NCI-H1048 (cell line): ENCODE data around the gene MT3.
"Not testable (repeated sequence)": the region's sequence is repeated elsewhere in the genome, so short reads cannot be mapped to it uniquely, and the experiment has no call there.

Source experiments
- DNase-seq: peaks from one replicate; lab custom pipeline; 2025; lab: John Stamatoyannopoulos, UW

The MT3 gene

DNA sequence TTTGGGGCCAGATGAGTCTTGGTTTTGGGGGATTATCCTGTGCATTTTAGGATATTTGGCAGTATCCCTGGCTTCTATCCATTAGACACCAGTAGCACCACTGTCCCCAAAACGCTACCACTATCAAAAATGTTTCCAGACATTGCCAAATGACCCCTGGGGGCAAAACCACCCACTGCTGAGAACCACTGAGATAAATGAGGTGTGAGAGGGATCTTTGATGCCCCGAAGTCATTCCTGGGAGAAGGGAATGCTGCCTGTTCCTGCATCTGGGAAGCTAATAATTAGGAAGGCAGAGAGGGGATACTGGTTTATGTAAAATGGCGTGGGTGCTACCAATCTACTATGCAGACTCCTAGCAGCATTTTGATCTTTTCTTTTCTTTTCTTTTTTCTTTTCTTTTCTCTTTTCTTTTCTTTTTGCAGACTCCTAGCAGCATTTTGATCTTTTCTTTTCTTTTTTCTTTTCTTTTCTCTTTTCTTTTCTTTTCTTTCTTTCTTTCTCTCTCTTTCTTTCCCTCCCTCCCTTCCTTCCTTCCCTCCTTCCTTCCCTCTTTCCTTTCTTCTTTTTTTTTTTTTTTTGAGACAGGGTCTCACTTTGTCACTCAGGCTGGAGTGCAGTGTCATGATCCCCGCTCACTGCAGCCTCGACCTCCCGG lies 8.8 kb upstream of the MT3 start:
- no peak for DNase-seq

DNA sequence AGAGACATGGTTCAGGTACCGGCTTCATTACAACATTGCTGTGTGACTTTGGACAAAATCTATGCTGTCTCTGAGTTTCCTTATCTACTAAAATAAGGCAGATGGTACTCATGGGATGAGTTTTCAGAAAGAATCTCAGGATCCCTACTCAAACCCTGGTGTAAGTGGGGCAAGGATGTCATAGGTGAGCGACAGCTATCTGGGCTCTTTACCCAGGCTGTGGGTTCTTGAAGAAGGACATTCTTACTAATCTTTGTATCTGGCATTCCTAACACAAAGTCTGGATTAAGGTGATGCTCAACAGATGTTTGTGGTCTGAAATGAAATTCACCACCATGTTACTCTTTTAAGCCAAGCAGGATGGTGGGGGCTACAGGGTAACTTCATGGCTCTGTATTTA lies 6.4 kb upstream of the MT3 start:
- not testable (repeated sequence) for DNase-seq

DNA sequence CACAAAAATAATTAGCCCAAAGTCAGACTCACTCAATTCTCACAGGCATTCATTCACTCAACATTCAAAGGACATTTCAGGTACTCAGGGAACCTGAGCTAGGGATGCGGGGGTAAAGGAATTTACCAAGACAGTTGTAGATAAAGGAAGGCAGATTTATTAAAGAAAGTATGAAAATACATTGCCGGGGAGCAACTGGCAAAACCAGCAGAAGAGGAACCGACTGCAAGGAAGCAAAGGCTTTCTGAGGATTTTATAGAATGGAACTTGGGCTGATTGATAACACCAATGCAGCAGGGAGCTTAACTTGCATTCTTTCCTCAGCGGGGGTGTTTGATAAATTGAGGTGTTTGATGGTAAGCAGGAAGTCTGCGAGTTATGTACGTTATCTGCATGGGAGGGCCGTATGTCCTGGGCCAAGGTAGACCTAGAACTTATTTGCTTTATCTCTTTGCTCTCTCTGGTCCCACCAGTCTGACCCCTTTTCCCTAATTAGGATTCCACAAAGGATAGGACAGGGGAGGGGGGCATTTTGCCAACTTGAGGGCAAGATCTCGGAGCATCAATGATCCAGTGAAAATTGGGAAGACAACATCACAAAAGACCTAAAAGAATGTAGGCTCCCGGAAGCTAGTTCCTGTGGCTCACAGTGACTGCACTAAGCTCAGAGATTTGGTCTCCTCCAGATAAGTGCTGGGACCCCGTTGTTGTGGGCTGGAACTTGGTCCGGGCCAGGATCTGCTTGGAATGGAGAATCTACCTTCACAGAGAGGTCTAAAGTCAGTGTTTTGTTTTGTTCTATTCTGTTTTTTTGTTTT lies 5.8 kb upstream of the MT3 start:
- no peak for DNase-seq

DNA sequence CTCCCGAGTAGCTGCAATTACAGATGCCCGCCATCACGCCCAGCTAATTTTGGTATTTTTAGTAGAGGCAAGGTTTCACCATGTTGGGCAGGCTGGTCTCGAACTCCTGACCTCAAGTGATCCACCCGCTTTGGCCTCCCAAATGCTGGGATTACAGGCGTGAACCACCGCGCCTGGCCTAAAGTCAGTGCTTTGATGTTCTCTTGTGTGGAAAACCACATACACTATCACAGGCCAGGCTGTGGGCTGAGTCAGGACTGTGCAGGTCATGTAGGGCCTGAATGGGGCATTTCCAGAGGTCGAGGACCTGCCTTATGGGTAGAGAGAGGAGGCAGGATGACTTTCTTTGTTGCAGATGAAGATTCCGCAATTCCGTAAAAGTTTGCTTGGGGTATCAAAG lies 5.1 kb upstream of the MT3 start:
- no peak for DNase-seq

DNA sequence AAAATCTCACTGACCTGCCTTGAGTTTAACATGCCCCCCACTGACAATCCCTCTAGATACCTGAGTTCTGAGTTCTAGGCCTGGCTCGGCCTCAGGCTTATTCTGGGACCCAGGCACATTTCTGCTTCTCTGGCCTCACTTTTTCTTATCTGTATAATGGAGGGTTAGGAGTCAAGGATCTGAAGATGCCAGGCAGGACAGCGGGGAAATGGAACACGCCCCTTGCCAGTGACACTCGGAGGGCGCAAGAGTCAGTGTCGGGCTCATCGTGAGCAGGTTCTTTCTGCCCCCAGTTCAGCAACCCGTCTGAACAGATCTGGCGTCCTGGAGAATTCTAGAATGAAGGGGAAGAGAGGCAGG lies 567 bp upstream of the MT3 start:
- DNase-seq = no peak

DNA sequence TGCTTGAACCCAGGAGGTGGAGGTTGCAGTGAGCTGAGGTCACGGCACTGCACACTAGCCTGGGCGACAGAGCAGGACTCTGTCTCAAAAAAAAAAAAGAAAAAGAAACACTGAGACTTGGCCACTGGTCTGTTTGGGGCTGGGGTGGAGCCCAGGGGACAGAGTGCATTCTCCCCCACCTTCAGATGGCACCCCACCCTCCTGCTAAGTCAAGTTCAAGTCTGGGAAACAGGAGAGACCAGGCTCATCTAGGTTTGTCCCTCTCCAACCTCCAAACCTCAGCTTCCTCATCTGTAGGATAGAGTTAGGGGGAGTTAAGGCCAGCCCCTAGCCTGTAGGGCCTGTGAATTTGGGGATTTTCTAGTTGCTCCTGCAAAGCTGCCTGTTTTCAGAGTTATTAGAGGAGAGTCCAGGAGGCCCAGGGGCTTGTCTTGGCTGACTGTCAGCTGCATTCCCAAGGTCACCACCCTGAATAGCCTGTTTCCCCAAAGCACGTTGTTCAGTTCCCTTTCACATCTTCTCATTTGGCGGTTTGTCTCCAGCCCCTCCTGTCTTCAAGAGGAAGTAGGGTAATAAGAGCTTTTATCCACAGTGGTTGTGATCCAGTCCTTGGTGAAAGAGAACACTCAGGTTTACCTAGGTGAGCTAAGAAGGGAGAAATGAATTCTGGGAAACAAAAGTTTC lies 2.2 kb downstream of the MT3 start:
- DNase-seq = no peak

DNA sequence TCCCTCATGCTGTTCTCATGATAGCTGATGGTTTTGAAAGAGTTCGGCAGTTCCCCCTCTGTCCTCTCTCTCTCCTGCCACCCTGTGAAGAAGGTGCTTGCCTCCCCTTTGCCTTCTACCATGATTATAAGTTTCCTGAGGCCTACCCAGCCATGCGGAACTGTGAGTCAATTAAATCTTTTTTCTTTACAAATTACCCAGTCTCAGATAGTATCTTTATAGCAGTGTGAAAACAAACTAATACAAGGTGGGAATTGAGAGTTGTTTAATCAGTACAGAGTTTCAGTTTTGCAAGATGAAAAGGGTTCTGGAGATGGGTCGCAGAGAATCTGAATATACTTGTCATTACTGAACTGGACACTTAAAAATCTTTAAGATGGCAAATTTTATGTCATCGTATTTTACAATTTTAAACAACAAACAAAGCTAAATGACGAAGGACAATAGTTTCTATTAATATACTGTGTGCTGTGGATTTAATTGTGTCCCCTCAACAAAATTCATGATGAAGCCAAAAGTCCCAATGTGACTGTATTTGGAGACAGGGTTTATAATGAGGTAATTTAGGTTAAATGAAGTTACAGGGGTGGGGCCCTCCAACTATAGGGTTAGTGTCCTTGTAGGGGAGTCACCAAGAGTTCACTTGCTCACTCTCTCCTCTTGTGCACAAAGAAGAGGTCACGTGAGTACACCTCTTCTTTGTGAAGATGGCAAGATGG lies 4.4 kb downstream of the MT3 start:
- no peak for DNase-seq

DNA sequence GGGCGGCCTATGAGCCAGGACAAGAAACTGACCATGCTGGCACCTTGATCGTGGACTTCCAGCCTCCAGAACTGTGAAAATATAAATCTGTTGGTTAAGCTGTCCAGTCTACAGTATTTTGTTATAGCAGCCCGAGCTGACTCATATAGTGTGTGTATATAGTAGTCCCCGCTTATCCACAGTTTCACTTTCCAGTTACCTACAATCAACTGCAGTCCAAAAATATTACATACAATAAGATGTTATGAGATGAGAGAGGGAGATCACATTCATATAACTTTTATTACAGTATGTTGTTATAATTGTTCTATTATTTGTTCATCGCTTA lies 4.9 kb downstream of the MT3 start:
- no peak for DNase-seq

DNA sequence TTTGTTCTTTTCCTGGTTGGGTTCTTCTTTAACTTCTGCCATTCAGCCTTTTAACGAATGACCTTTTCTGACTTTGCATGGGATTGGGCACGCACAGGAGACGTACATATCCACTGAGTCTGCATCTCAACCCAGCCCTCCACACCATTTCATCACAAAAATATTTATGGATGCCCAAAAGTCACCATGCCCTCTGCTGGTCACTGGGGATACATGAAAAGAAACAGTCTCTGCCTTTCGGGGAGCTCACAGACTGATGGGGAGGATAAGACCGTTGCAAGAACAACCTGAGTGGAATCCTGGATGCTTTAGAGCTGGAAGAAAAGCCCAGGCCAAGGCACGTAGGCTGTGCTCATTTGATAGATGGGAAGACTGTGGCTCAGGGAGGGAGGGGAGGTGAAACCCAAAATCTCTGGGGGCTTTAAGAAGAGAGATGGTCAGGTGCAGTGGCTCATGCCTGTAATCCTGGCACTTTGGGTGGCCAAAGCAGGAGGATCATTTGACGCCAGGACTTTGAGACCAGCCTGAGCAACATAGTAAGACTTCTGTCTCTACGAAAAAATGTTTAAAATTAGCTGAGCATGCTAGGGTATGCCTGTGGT lies 11.2 kb downstream of the MT3 start:
- no peak for DNase-seq

DNA sequence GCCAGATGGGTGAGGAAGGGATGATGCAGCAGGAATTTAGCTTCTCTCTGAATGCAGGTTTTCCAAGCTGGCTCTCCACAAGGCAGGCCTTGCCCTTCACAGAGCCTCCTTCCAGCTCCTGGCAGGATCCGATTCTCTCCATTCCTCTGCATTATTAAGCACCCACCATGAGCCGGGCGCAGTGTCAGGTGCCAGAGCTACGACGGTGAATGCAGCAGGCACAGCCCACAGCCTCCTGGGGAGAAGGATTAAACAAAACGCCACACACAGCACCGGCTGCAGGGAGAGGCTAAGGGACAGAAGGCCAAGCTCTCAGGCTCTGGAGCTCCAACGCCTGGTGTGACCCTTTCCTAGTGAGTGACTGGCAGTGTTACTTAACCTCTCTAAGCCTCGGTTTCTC lies 12.0 kb downstream of the MT3 start:
- no peak for DNase-seq

DNA sequence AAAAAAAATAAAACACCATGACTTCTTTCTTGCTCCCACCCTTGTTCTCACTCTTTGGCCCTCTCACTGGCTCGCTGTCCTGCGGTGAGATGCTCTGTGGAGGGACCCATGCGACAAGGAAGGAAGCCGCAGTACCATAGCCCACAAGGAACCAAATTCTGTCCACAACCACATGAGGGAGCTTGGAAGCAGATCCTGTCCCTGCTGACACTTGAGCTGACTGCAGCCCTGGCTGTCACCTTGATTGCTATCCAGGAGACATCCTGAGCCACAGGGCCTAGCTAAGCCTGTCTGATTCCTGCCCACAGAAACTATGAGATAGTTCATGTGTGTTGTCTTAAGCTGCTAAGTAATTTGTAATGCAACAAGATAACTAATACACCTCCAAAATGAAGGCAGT lies 14.3 kb downstream of the MT3 start:
- no peak for DNase-seq

DNA sequence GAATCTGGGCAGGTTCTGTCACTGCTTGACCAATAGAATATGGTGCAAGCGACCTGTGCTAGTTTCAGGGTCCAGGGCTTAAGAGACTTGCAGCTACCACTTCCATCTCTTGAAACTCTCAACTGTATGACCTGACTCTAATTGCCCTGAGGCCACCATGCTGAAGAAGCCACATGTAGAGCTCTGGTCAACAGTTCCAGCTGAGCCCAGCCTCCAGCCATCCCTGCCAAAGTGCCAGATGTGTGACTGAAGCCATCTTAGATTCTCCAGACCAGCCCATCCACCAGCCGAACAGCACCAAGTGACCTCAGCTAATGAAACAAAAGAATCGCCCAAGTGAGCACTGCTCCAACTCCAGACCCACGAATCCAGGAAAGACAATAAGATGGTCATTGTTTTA lies 15.6 kb downstream of the MT3 start:
- no peak for DNase-seq

DNA sequence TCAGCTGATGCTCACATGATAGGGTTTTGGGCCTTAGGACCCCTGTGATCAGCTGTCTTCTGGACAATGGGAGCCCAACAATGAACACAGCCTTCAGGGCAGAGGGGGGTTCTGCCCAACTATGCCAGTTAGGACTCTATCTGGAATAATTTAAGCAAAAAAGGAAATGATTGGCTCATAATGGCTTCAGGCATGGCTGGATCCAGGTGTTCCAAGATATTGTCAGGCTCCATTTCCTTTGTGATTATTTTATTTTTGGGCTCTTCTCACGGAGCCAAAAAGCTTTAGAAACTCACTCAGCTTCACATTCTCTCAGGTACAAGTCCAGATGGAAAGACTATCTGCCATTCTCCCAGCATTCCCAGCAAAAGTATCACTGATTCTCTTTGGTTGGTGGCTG lies 16.1 kb downstream of the MT3 start:
- no peak for DNase-seq

DNA sequence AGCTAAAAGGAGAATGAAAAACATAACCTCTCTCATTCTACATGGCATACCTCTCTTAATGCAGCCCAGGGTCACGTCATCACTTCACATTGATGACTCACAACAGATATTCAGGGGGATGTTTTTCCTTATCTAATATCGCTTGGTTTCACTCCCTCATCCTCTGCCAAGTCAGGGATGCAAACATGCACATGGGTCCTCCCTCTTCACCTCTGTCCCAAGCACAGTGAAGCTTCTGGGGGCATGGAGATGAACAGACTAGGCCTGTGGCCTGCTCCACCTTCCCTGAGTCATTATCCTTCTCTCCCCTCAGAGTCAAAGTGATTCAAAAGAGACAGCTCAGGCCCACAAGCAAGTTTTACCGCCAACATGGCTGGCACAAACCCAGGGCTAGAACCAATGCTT lies 16.7 kb downstream of the MT3 start:
- no peak for DNase-seq

DNA sequence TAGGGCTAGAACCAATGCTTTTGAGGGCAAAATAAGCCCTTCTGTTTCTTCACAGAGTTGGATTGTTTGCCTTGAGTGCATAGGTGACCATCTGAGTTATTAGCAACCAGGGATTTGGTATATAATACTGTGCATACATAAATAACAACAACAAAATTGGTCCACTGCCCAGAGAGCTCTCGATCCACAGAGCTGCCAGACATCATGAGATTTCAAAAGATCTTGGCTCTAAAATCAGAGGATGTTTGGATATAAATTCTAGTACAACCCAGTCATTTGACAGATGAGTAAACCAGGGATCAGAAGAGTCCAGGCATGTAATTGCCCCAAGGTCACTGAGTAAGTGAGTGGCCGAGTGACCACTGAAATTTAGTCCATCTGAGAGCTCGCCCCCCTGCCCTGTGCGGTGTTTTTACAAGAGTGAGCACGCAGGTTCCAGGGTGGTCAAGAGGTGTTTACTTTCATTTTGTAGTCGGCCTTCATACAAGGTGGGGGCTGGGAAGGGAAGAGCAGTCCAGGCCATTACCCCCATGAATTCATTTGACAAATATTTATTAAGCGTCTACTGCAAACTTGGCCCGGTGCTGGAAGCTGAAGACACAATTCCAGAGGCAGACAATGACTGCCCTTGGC lies 17.3 kb downstream of the MT3 start:
- DNase-seq = no peak

DNA sequence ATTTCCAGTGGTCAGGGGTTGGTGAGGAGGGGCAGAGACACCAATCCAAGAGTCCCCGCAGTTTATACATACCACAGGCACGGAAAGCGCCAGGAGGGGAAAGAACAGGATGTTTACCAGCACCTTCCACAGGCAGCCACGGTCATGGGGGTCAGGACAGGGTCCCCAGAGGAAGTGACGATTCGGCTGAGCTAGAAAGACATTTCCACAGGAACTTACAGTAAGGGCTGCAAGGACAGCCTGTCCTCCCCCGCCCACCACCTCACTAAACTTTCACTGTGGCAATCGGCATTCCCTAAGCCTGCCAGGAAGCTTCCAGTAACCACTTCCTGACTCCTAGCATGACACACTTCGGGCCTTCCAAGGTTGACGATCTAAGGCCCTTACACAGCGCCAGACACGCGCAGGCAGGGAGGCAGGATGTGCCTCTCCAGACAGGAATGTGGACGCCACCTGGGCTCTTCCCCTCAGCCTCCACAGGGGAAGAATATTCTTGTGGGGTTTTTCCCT lies 17.8 kb downstream of the MT3 start:
- no peak for DNase-seq

DNA sequence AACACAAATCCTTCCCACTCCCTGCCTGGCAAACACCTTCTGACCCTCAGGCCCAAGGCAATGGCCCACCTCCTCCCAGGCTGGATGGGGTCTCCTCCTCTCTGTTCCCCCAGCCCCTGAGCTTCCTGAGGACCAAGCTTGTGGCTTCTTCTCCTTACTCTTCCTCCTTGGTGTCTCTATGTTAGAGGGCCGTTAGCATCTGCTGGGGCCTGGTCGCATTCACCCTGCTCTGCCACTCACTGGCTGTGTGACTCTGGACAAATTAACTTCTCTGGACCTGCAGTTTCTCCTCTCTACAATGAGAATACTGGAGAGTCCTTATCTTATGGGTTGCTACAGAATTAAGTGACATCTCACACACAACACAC lies 18.3 kb downstream of the MT3 start:
- DNase-seq = no peak

DNA sequence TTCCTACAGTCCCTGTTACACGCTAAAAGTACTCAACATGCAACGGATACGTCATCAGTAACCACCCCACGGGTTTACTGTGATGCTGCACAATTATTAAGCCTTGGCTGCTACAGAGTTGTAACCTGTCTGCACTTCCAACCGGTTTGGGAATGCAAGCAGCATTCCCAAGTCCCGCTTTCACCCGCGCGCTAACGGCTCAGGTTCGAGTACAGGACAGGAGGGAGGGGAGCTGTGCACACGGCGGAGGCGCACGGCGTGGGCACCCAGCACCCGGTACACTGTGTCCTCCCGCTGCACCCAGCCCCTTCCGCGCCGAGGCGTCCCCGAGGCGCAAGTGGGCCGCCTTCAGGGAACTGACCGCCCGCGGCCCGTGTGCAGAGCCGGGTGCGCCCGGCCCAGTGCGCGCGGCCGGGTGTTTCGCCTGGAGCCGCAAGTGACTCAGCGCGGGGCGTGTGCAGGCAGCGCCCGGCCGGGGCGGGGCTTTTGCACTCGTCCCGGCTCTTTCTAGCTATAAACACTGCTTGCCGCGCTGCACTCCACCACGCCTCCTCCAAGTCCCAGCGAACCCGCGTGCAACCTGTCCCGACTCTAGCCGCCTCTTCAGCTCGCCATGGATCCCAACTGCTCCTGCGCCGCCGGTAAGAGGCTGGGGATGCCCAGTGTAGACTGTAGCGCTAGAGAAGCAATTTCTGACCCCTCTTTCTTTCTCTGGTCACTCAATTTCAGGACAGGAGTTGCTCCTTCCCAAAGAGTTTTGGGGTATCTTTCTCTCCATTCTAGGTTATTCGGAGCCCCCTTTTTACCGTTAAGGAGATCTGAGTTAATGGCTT lies 18.9 kb downstream of the MT3 start, which contains the start of gene MT2A:
MT2A (plus strand) TSS at position 542 of the 833 bp plus-strand sequence; CDS start at position 614, 72 bp downstream.
- DNase-seq = peak; percentile 66

DNA sequence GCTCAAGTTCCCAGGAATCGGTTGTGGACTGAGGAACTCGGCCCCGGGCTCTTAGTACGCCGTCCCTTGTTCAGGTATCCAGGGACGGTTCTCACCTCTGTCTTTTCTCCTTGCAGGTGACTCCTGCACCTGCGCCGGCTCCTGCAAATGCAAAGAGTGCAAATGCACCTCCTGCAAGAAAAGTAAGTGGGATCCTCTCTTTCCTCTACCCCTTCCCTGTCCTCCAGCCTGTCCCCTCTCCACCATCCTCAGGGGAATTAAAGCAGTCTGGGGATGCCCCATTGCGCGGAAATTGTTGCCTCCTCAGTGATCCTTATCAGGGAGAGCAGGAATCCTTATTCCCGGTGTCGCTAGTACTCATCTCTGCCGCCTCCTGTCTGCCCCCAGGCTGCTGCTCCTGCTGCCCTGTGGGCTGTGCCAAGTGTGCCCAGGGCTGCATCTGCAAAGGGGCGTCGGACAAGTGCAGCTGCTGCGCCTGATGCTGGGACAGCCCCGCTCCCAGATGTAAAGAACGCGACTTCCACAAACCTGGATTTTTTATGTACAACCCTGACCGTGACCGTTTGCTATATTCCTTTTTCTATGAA lies 19.6 kb downstream of the MT3 start:
- no peak for DNase-seq

DNA sequence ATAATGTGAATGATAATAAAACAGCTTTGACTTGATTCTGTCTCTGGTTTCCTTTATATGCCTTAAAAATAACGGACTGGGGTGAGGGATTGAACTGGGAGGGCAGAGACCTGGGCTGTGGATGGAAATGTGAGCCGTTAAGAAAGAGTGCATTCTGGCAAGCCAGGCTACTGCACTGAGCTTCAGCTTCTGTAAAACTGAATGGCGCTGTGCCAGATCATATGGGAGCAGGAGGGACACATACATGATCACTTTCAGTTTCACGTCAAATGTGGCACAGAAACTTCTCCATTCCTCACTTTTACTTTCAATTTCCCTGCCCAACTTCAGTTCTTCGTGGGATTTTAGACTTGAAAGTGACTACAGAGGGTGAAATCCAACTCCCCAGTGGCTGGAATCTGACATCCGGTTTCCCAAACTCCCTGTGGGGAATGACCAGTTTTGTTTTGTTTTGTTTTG lies 20.2 kb downstream of the MT3 start:
- DNase-seq = no peak
